HCT116 (cell line): ENCODE data around the gene FCSK.
A peak's percentile ranks its signal among the peaks of the same experiment; 100 is the strongest.

Experiments
- POLR2AphosphoS5 ChIP-seq: IDR thresholded peaks from 2 replicates; pipeline ENCODE4 v1.6.1; 2011; ENCODE audit warnings: mild to moderate bottlenecking, low read depth, low read length, moderate library complexity
- TF ChIP-seq, protein P1 (sequence below), 3 experiments: fragments of 200-600 bp in 1 of 3; sonication (generic) in 1 of 3; IDR thresholded peaks in 2 of 3; conservative IDR thresholded peaks in 1 of 3; 2 replicates each; pipeline ENCODE4 v1.5.1; 2012 to 2017; ENCODE audit warnings: low read depth in 2 of 3, low read length in 2 of 3, antibody characterized with exemption in 1 of 3, borderline replicate concordance in 1 of 3, control low read depth in 1 of 3, mild to moderate bottlenecking in 1 of 3, mixed read lengths in 1 of 3, mixed run types in 1 of 3, moderate library complexity in 1 of 3; ENCODE audit not compliant: insufficient read depth in 1 of 3
- TF ChIP-seq, protein P2 (sequence below): IDR thresholded peaks from 2 replicates; pipeline ENCODE4 v1.6.1; 2011; ENCODE audit warnings: mild to moderate bottlenecking, low read length, moderate library complexity; ENCODE audit not compliant: insufficient replicate concordance; ENCODE audit errors: extremely low read depth

DNA sequence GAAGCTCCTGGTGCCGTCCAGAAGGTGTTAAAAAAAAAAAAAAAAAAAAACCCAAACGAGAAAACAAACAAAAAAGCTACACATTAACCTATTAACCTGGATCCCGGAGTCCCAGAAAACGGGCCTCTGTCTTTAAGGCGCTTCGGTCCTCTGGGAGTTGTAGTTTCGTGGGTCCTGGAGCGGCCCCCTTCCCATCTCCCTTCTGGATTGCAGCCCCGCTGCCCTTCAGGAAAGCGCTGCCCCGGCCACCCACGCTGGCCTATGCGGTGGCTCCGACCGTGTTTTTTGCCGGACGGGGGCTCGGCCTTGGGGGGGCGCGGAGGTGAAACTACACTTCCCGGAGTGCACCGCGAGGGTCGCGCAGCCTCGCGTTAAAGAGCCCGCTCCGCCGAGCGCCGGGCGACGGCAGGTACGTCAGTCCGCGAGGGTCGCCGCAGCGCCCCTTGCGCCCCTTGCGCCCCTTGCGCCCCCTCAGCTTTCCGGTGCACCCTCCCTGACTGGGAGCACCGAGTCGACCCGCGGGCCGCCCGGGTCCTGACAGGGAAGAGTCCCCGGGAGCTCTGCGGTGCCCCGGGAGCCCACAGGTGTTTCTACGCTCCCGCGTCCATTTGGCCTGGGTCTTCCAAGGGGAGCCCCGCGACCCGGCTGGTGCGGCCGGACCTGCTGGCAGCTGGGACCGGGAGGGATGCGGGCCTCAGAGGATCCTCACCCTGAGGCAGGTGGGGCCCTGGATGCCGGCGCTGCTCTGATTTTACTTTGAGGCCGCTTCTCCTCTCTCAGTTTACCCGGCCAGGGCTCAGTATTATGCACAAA lies at the start of gene FCSK:
- TF ChIP-seq, protein P1, sequence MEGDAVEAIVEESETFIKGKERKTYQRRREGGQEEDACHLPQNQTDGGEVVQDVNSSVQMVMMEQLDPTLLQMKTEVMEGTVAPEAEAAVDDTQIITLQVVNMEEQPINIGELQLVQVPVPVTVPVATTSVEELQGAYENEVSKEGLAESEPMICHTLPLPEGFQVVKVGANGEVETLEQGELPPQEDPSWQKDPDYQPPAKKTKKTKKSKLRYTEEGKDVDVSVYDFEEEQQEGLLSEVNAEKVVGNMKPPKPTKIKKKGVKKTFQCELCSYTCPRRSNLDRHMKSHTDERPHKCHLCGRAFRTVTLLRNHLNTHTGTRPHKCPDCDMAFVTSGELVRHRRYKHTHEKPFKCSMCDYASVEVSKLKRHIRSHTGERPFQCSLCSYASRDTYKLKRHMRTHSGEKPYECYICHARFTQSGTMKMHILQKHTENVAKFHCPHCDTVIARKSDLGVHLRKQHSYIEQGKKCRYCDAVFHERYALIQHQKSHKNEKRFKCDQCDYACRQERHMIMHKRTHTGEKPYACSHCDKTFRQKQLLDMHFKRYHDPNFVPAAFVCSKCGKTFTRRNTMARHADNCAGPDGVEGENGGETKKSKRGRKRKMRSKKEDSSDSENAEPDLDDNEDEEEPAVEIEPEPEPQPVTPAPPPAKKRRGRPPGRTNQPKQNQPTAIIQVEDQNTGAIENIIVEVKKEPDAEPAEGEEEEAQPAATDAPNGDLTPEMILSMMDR (IDR thresholded peaks at IDR 0.05 in 2 of 3, conservative IDR thresholded peaks at IDR 0.05 in 1 of 3; ENCODE audit: borderline replicate concordance in 1 of 3, insufficient read depth in 1 of 3, low read depth in 2 of 3, low read length in 2 of 3), result no peak
- TF ChIP-seq POLR2AphosphoS5, result peak; percentile 63
- TF ChIP-seq, protein P2, sequence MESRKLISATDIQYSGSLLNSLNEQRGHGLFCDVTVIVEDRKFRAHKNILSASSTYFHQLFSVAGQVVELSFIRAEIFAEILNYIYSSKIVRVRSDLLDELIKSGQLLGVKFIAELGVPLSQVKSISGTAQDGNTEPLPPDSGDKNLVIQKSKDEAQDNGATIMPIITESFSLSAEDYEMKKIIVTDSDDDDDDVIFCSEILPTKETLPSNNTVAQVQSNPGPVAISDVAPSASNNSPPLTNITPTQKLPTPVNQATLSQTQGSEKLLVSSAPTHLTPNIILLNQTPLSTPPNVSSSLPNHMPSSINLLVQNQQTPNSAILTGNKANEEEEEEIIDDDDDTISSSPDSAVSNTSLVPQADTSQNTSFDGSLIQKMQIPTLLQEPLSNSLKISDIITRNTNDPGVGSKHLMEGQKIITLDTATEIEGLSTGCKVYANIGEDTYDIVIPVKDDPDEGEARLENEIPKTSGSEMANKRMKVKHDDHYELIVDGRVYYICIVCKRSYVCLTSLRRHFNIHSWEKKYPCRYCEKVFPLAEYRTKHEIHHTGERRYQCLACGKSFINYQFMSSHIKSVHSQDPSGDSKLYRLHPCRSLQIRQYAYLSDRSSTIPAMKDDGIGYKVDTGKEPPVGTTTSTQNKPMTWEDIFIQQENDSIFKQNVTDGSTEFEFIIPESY, result peak; percentile 70
